K562 (cell line): ENCODE data around the gene KCND2. TPM values are rescaled to one million over a fixed set of nuclear protein-coding genes. Genes with fewer than 3 reads are reported as not detected.

Experiments used
- ATAC-seq: fragments of 200-7000 bp; cut with Tn5 transposase; 3 replicates; pipeline ENCODE4 v1.9.1; 2020; ENCODE audit warnings: moderate library complexity
- BruUV-seq: library from RNA; stranded (reverse); fragments of 400-500 nt; replicated peaks from 2 replicates; lab custom pipeline; 2021; lab: Mats Ljungman, UMichigan
- CTCF ChIA-PET: fragments of 300-600 bp; formaldehyde crosslinking; extraction: SDS; loops from one replicate; lab custom pipeline; 2021; ENCODE audit warnings: low intra/inter-chr PET ratio; lab: Yijun Ruan, JAX
- POLR2A ChIA-PET: fragments of 300-600, 350-650 bp; sonication (Branson Sonifier 250); formaldehyde crosslinking; extraction: SDS; loops from one replicate; lab custom pipeline; 2021; ENCODE audit warnings: antibody characterized with exemption, inconsistent platforms; lab: Yijun Ruan, JAX
- DNase-seq, 4 experiments: peaks; one replicate each; pipeline versions ENCODE4 v3.0.0 to v3.0.0-alpha.2; 2011 to 2018; ENCODE audit warnings: low spot score in 3 of 4, mixed read lengths in 3 of 4; ENCODE audit errors: extremely low read depth in 1 of 4
- FAIRE-seq: peaks from 2 replicates; lab custom pipeline; 2011; peaks lifted over from hg19 to GRCh38; lab: Jason Lieb, UNC
- H2AFZ ChIP-seq: 2 replicates; pipeline ENCODE4 v1.6.0; 2011; ENCODE audit warnings: low read depth, low read length, control low read depth, inconsistent platforms
- H3K27ac ChIP-seq: fragments of 200-600 bp; 3 replicates; pipeline ENCODE4 v1.8.0; 2011; ENCODE audit warnings: low read depth, mild to moderate bottlenecking, control low read depth, inconsistent platforms, low read length, moderate library complexity, mixed read lengths; ENCODE audit errors: extremely low read depth
- H3K27me3 ChIP-seq, 2 experiments: fragments of 300-600 bp in 1 of 2; 2 replicates in 1 of 2; 3 replicates in 1 of 2; pipeline versions ENCODE4 v1.6.0 to v1.8.0; 2011; ENCODE audit warnings: inconsistent platforms in 2 of 2, low read length in 2 of 2, mild to moderate bottlenecking in 1 of 2, mixed read lengths in 1 of 2, moderate library complexity in 1 of 2; ENCODE audit not compliant: control insufficient read depth in 2 of 2, insufficient read depth in 2 of 2
- H3K36me3 ChIP-seq: fragments of 300-600 bp; 3 replicates; pipeline ENCODE4 v1.8.0; 2011; ENCODE audit warnings: mild to moderate bottlenecking, low read length, inconsistent platforms; ENCODE audit not compliant: control insufficient read depth, insufficient read depth
- H3K4me1 ChIP-seq, 2 experiments: fragments of 200-600 bp in 1 of 2; replicated peaks in 1 of 2; 2 replicates in 1 of 2; 3 replicates in 1 of 2; pipeline versions ENCODE4 v1.5.1 to v1.8.0; 2011; ENCODE audit warnings: inconsistent platforms in 2 of 2, low read length in 2 of 2, mild to moderate bottlenecking in 1 of 2, mixed read lengths in 1 of 2, moderate library complexity in 1 of 2; ENCODE audit not compliant: control insufficient read depth in 2 of 2, insufficient read depth in 2 of 2
- H3K4me2 ChIP-seq: 2 replicates; pipeline ENCODE4 v1.6.1; 2011; ENCODE audit warnings: low read length, control low read depth, inconsistent platforms, mixed read lengths; ENCODE audit not compliant: insufficient read depth
- H3K4me3 ChIP-seq: fragments of 200-600 bp; sonication (generic), shearing (Covaris generic); 2 replicates; pipeline ENCODE4 v1.5.1; 2016; ENCODE audit warnings: control low read depth, inconsistent platforms
- H3K79me2 ChIP-seq: fragments of 200-600 bp; 3 replicates; pipeline ENCODE4 v1.8.0; 2011; ENCODE audit warnings: low read length, inconsistent platforms; ENCODE audit not compliant: control insufficient read depth, insufficient read depth
- H3K9ac ChIP-seq, 2 experiments: 2 replicates each; pipeline versions ENCODE4 v1.6.0 to v1.6.1; 2011; ENCODE audit warnings: low read depth in 2 of 2, low read length in 2 of 2, control low read depth in 1 of 2, inconsistent platforms in 1 of 2, mild to moderate bottlenecking in 1 of 2, mixed read lengths in 1 of 2; ENCODE audit not compliant: insufficient read depth in 1 of 2
- H3K9me1 ChIP-seq: one replicate; pipeline ENCODE4 v1.6.0; 2011; ENCODE audit warnings: inconsistent platforms, mild to moderate bottlenecking, low read length, moderate library complexity; ENCODE audit not compliant: control insufficient read depth, insufficient read depth
- H3K9me3 ChIP-seq: replicated peaks from 2 replicates; pipeline ENCODE4 v1.5.1; 2011; ENCODE audit warnings: low read depth, low read length, inconsistent platforms; ENCODE audit not compliant: control insufficient read depth, insufficient read depth
- H4K20me1 ChIP-seq: replicated peaks from 2 replicates; pipeline ENCODE4 v1.6.1; 2011; ENCODE audit warnings: low read length, inconsistent platforms, mixed read lengths; ENCODE audit not compliant: control insufficient read depth, insufficient read depth
- EP300 ChIP-seq: IDR thresholded peaks from 2 replicates; pipeline ENCODE4 v1.6.1; 2012; ENCODE audit warnings: low read length, improper control_type of control experiment
- NFRKB ChIP-seq: fragments of 450-650 bp; IDR thresholded peaks from 2 replicates; pipeline ENCODE4 v1.6.1; 2016; ENCODE audit warnings: low read depth
- SMARCE1 ChIP-seq: fragments of 450-650 bp; IDR thresholded peaks from 2 replicates; pipeline ENCODE4 v1.7.1; 2016; ENCODE audit warnings: mild to moderate bottlenecking
- STAG1 ChIP-seq: sonication (generic); formaldehyde crosslinking; IDR thresholded peaks from 2 replicates; pipeline ENCODE4 v1.5.0; 2020; ENCODE audit warnings: missing genetic modification reagents, borderline replicate concordance
- SUPT5H ChIP-seq: fragments of 450-650 bp; IDR thresholded peaks from 2 replicates; pipeline ENCODE4 v1.6.1; 2016
- ZNF41 ChIP-seq: fragments of 250-450 bp; sonication (Bioruptor Pico); conservative IDR thresholded peaks from 2 replicates; pipeline ENCODE4 v1.4.0; 2020; ENCODE audit warnings: mild to moderate bottlenecking
- WGBS: fragments of 100-300 bp; shearing (Covaris generic); methylation state at CpG from one replicate; pipeline ENCODE4 v1.1.6; 2016; ENCODE audit warnings: low coverage, mixed read lengths; ENCODE audit not compliant: insufficient coverage; ENCODE audit errors: missing lambda C conversion rate; 5-methylcytosine and 5-hydroxymethylcytosine counted together
- in situ Hi-C: fragments of 300-500 bp; cut with MboI; formaldehyde crosslinking; loops from 4 replicates; pipeline ENCODE4 v1.15.0; 2018; ENCODE audit warnings: inconsistent platforms, mixed read lengths
- intact Hi-C: fragments of 100-400 bp; cut with micrococcal nuclease; formaldehyde crosslinking; loops from 2 replicates; pipeline ENCODE4 v1.14.2; 2022
- polyA plus RNA-seq, 8 experiments: library from polyadenylated mRNA; depleted of rRNA in 4 of 8; stranded (reverse) in 5 of 8; unstranded in 3 of 8; fragments of >200 nt; fragmentation: Nextera tagmentation in 2 of 8; fragmentation: Illumina TruSeq in 1 of 8; extraction: Ambion mirVana in 2 of 8; extraction: Trizol in 1 of 8; gene quantifications; 2 replicates each; pipeline versions ENCODE4 v1.2.1 to v1.2.3, GENCODE V29; 2011 to 2014; ENCODE audit warnings: inconsistent platforms in 1 of 8, missing spikeins in 1 of 8
- total RNA-seq, 7 experiments: library from RNA; depleted of rRNA in 6 of 7; stranded (reverse); fragments of >200 nt in 6 of 7; fragmentation: Illumina TruSeq in 2 of 7; extraction: Trizol in 2 of 7; gene quantifications; 2 replicates each; pipeline versions ENCODE4 v1.2.1 to v1.2.3, GENCODE V29; 2011 to 2021; ENCODE audit warnings: low replicate concordance in 1 of 7
- TF ChIP-seq, protein P1 (sequence below), 2 experiments: fragments of 450-650 bp; conservative IDR thresholded peaks; 2 replicates each; pipeline ENCODE4 v1.6.1; 2017; ENCODE audit warnings: mild to moderate bottlenecking in 2 of 2, moderate library complexity in 2 of 2
- TF ChIP-seq, protein P2 (sequence below): fragments of 450-650 bp; IDR thresholded peaks from 2 replicates; pipeline ENCODE4 v1.6.1; 2016; ENCODE audit warnings: low read depth

The KCND2 gene
- total and polyA plus RNA-seq, 9 of the 15 experiments (the other 6 are each of a cell fraction or from before 2014, with no cell fraction given) = 0.03 to 0.12 TPM; not detected in 7

DNA sequence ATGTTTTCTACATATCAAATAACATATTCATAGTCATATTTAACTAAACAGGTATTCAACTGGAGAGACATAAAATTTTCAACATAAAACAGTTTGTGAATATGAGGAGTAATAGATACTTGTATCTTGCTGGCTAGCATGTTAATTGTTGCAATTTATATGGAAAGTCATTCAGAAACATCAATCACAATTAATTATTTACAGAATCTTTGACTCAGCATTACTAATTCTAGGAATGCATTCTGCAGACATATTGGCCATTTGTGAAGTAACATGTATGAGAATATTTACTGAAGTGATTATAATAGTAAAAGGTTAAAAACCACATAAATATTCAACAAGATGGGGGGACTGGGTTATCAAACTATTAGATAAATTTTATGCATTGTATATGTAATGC is 381.3 kb downstream of the KCND2 start:
- no peaks in the 10 kb centered on the region for H4K20me1 ChIP-seq
- H3K9me3 ChIP-seq = no peaks in the 10 kb centered on the region
- ChIA-PET CTCF (no interaction called here), POLR2A (no interaction called here)
- no peak overlapping the region for H3K4me3 ChIP-seq
- H3K79me2 ChIP-seq = no peaks in the 10 kb centered on the region
- H3K27me3 ChIP-seq = no peaks in the 10 kb centered on the region
- DNase-seq (no peak), ATAC-seq (no peak), FAIRE-seq (no peak)
- no peak overlapping the region for H3K4me2 ChIP-seq
- BruUV-seq = no TSS peak
- no peak overlapping the region for H2AFZ ChIP-seq
- TF ChIP-seq ZNF41 (CRISPR knock-in tag) = no peak
- TF ChIP-seq SMARCE1 = no peak
- no peaks in the 10 kb centered on the region for H3K4me1 ChIP-seq
- intact Hi-C loops (no loop called here), in situ Hi-C loops (no loop called here)
- no peak overlapping the region for H3K27ac ChIP-seq
- H3K9me1 ChIP-seq = no peaks in the 10 kb centered on the region
- H3K36me3 ChIP-seq = no peaks in the 10 kb centered on the region
- no peak overlapping the region for H3K9ac ChIP-seq

DNA sequence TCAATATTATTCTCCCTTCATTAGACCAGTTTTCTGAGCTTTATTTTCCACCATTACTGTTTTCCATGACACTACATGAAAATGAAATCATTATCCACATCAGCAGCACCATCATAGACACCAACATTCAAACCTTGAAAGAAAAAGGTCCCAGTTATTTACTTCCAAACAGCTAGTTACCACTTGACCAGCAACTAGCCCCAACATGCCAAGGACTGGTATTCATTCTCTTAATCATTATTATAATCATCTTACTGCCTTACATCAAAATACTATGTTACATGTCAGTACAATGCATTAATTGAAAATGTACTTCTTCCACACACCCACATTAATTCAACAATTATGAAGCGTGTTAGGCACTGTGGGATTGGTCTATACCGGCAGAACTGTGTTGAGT is 385.5 kb downstream of the KCND2 start:
- no peak overlapping the region for H3K4me3 ChIP-seq
- no peaks in the 10 kb centered on the region for H3K4me1 ChIP-seq
- H2AFZ ChIP-seq = no peak overlapping the region
- H3K36me3 ChIP-seq = no peaks in the 10 kb centered on the region
- no peak overlapping the region for H3K4me2 ChIP-seq
- WGBS = 0% methylated on average over 2 of the region's 2 CpGs
- H3K79me2 ChIP-seq = no peaks in the 10 kb centered on the region
- H3K9ac ChIP-seq = no peak overlapping the region
- H4K20me1 ChIP-seq = no peaks in the 10 kb centered on the region
- no peak for FAIRE-seq
- no TSS peak for BruUV-seq
- ChIA-PET POLR2A (no interaction called here), CTCF (no interaction called here)
- in situ Hi-C loops = no loop called here
- no peak for ATAC-seq
- no peak for DNase-seq
- no peak overlapping the region for H3K27ac ChIP-seq
- H3K27me3 ChIP-seq = no peaks in the 10 kb centered on the region
- intact Hi-C loops = no loop called here
- no peaks in the 10 kb centered on the region for H3K9me1 ChIP-seq
- no peaks in the 10 kb centered on the region for H3K9me3 ChIP-seq
- TF ChIP-seq, protein P1, sequence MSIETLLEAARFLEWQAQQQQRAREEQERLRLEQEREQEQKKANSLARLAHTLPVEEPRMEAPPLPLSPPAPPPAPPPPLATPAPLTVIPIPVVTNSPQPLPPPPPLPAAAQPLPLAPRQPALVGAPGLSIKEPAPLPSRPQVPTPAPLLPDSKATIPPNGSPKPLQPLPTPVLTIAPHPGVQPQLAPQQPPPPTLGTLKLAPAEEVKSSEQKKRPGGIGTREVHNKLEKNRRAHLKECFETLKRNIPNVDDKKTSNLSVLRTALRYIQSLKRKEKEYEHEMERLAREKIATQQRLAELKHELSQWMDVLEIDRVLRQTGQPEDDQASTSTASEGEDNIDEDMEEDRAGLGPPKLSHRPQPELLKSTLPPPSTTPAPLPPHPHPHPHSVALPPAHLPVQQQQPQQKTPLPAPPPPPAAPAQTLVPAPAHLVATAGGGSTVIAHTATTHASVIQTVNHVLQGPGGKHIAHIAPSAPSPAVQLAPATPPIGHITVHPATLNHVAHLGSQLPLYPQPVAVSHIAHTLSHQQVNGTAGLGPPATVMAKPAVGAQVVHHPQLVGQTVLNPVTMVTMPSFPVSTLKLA (conservative IDR thresholded peaks at IDR 0.05) = no peak
- TF ChIP-seq EP300 (no peak), NFRKB (no peak), STAG1 (CRISPR knock-in tag) (no peak), SUPT5H (no peak)
- TF ChIP-seq, protein P2, sequence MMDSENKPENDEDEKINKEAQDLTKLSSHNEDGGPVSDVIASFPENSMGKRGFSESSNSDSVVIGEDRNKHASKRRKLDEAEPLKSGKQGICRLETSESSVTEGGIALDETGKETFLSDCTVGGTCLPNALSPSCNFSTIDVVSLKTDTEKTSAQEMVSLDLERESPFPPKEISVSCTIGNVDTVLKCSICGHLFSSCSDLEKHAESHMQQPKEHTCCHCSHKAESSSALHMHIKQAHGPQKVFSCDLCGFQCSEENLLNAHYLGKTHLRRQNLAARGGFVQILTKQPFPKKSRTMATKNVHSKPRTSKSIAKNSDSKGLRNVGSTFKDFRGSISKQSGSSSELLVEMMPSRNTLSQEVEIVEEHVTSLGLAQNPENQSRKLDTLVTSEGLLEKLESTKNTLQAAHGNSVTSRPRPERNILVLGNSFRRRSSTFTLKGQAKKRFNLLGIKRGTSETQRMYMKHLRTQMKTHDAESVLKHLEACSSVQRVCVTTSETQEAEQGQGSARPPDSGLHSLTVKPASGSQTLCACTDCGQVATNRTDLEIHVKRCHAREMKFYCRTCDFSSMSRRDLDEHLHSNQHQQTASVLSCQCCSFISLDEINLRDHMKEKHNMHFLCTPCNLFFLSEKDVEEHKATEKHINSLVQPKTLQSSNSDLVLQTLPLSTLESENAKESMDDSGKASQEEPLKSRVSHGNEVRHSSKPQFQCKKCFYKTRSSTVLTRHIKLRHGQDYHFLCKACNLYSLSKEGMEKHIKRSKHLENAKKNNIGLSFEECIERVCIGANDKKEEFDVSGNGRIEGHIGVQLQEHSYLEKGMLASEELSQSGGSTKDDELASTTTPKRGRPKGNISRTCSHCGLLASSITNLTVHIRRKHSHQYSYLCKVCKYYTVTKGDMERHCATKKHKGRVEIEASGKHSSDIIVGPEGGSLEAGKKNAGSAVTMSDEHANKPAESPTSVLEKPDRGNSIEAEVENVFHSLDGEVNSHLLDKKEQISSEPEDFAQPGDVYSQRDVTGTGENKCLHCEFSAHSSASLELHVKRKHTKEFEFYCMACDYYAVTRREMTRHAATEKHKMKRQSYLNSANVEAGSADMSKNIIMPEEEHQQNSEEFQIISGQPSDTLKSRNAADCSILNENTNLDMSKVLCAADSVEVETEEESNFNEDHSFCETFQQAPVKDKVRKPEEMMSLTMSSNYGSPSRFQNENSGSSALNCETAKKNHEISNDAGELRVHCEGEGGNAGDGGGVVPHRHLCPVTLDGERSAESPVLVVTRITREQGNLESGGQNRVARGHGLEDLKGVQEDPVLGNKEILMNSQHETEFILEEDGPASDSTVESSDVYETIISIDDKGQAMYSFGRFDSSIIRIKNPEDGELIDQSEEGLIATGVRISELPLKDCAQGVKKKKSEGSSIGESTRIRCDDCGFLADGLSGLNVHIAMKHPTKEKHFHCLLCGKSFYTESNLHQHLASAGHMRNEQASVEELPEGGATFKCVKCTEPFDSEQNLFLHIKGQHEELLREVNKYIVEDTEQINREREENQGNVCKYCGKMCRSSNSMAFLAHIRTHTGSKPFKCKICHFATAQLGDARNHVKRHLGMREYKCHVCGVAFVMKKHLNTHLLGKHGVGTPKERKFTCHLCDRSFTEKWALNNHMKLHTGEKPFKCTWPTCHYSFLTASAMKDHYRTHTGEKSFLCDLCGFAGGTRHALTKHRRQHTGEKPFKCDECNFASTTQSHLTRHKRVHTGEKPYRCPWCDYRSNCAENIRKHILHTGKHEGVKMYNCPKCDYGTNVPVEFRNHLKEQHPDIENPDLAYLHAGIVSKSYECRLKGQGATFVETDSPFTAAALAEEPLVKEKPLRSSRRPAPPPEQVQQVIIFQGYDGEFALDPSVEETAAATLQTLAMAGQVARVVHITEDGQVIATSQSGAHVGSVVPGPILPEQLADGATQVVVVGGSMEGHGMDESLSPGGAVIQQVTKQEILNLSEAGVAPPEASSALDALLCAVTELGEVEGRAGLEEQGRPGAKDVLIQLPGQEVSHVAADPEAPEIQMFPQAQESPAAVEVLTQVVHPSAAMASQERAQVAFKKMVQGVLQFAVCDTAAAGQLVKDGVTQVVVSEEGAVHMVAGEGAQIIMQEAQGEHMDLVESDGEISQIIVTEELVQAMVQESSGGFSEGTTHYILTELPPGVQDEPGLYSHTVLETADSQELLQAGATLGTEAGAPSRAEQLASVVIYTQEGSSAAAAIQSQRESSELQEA = no peak
